GM19395 (cell line): ENCODE results near the gene AURKAIP1.
A peak's percentile ranks its signal among the peaks of the same experiment; 100 is the strongest.

Experiments
- ATAC-seq: cut with Tn5 transposase; IDR thresholded peaks from one replicate; pipeline ENCODE4 v1.9.1; 2021; ENCODE audit warnings: mild to moderate bottlenecking, moderate library complexity; ENCODE audit not compliant: unreplicated experiment

AURKAIP1 gene

GRCh38 chr1:1335283-1335682 is 39.7 kb downstream of the AURKAIP1 start:
- no peak for ATAC-seq

DNA sequence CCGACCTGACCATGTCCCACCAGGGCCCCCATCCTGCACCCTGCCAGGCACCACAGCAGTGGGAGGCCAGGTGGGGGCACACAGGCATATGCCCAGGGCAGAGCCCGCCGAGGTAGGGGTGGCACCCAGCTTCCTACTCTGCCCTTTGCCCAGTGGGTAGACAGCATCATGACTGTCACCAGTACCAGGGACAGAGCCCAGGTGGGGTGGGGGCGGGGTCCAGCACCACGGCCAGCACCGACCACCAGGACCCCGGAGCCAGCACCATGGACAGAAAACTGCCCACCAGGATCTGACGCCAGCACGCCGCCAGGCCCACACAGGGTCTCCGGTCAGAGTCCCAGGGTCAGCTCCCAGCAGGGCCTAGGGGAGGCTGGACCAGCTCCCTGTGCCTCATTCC is 40.2 kb downstream of the AURKAIP1 start:
- ATAC-seq, result no peak

DNA sequence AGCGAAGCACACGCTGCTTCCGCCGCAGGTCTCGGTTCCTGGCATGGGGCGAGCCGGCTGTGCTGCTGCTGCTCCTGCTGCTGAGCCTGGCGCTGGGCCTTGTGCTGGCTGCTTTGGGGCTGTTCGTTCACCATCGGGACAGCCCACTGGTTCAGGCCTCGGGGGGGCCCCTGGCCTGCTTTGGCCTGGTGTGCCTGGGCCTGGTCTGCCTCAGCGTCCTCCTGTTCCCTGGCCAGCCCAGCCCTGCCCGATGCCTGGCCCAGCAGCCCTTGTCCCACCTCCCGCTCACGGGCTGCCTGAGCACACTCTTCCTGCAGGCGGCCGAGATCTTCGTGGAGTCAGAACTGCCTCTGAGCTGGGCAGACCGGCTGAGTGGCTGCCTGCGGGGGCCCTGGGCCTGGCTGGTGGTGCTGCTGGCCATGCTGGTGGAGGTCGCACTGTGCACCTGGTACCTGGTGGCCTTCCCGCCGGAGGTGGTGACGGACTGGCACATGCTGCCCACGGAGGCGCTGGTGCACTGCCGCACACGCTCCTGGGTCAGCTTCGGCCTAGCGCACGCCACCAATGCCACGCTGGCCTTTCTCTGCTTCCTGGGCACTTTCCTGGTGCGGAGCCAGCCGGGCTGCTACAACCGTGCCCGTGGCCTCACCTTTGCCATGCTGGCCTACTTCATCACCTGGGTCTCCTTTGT is 41.3 kb downstream of the AURKAIP1 start:
- no peak for ATAC-seq

DNA sequence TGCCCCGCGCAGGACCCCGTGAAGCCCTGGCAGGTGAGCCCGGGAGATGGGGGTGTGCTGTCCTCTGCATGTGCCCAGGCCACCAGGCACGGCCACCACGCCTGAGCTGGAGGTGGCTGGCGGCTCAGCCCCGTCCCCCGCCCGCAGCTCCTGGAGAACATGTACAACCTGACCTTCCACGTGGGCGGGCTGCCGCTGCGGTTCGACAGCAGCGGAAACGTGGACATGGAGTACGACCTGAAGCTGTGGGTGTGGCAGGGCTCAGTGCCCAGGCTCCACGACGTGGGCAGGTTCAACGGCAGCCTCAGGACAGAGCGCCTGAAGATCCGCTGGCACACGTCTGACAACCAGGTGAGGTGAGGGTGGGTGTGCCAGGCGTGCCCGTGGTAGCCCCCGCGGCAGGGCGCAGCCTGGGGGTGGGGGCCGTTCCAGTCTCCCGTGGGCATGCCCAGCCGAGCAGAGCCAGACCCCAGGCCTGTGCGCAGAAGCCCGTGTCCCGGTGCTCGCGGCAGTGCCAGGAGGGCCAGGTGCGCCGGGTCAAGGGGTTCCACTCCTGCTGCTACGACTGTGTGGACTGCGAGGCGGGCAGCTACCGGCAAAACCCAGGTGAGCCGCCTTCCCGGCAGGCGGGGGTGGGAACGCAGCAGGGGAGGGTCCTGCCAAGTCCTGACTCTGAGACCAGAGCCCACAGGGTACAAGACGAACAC is 42.1 kb downstream of the AURKAIP1 start:
- no peak for ATAC-seq

- no peak for ATAC-seq
Measured at GRCh38 chr1:1332031-1332755, 42.8 kb downstream of the AURKAIP1 start.

- no peak for ATAC-seq
Measured at GRCh38 chr1:1331068-1331965, 43.7 kb downstream of the AURKAIP1 start, which contains the start of gene TAS1R3. Gene TAS1R3 (plus strand): TSS chr1:1331280. CDS start chr1:1331346, 66 bp downstream.

DNA sequence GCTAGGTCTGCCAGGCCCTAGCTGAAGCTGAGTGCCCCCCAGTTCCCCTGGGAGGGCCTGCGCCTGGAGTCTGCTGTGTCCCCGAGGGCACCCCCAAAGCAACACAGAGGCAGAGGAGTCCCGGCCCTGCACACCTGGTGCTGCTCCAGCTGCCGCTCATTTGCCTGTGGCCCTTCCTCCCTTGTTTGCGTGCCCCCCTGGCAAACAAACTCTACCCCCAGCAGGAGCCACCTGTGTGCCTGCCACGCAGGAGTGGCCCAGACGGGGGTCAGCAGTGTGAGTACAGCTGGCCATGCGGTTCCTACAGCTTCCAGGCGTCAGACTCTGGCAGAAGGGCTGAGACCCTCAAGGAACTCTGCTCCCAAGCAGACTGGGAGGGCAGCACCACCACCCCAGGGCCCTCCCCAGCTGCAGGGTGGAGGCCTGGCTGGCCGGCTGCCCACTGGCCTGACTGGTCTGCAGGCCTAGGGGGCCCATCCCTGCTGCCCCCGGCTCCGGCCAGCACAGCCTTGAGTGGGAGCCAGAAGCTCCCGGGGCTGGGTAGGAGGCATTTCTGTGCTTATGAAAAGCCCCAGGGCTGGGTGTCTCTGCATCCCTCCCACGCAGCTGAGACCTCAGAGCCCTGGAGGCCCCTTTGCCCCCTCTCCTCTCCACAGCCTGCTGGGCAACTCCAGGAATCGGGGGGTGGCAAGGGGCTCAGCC is 44.5 kb downstream of the AURKAIP1 start:
- ATAC-seq, result no peak

DNA sequence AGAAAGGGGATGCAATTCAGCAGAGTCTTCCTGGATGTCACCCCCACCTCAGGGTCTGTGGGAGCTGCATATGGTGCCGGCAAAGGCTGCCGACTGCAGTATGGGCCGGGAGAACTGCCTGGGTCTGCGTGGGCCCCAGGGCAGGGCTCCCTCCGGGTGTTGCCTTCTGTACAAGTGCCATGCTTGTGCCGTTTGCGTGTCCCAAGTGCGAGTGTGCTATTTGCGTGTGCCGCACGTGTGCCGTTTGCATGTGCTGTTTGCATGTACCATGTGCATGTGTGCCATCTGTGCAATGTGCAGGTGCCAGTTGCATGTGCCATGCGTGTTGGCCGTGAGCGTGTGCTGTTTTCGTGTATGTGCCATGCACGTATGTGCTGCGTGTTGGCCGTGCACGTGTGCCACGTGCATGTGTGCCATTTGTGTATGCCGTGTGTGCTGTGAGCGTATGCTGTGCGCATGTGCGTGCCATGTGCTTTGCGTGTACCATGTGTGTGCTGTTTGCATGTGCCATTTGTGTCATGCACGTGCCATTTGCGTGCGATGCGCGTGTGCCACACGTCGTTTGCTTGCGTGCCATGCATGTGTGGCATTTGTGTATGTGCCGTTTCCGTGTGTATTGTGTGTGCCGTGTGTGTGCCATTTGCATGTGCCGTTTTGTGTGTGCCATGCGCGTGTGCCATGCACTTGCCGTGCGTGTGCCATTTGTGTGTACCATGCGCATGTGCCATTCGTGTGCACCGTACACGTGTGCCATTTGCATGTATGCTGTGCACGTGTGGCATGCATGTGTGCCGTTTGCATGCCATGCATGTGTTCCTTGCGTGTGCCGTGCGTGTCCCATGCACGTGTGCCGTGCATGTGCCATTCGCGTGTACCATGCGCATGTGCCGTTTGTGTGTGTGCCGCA is 45.5 kb downstream of the AURKAIP1 start:
- no peak for ATAC-seq

- no peak for ATAC-seq
Measured at GRCh38 chr1:1328254-1328653, 46.8 kb downstream of the AURKAIP1 start.

- ATAC-seq, result no peak
Measured at GRCh38 chr1:1327291-1327690, 47.7 kb downstream of the AURKAIP1 start.

DNA sequence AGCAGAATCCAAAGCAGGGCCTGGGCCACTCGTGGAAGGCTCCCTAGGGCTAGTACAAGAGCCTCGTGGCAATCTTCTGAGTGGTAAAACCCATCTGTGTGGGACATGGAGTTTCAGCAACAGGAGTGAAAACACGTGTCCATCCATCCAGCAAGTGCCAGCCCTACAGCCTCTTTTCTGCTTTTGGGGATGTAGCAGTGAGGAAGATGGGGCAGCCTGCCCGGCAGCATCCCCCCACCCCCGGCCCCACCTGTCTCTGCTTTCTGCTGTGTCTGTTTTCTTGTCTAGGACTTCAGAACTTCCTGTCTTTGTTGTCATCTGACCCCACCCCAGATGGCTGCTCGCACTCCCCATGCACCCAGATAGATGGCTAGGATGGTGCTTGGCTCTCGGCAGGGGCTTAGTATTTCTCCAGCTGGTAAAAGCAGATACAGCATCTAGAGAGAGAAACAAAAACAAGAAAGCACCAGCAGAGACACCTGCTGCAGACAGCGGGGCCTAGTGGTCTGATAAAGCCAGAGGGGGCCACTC is 48.9 kb downstream of the AURKAIP1 start:
- no peak for ATAC-seq

GRCh38 chr1:1325288-1326074 is 49.5 kb downstream of the AURKAIP1 start:
- no peak for ATAC-seq

- ATAC-seq, result peak; percentile 71
Measured at GRCh38 chr1:1324524-1325287, 50.3 kb downstream of the AURKAIP1 start, which contains the start of the genes CPTP and INTS11. Gene CPTP (plus strand): TSS chr1:1324802. CDS start chr1:1326911, 2,109 bp downstream. Gene INTS11 (minus strand): TSS chr1:1324660. CDS start chr1:1324608, 52 bp downstream.

- peak; percentile 30 for ATAC-seq
Measured at GRCh38 chr1:1324084-1324523, 50.9 kb downstream of the AURKAIP1 start.
